H1 (cell line): Measurements from ENCODE around the gene CD46.

Source experiments
- GABPA ChIP-seq: IDR thresholded peaks from 2 replicates; pipeline ENCODE4 v1.6.1; 2011; ENCODE audit warnings: mild to moderate bottlenecking, low read length, moderate library complexity, borderline replicate concordance; ENCODE audit not compliant: insufficient read depth
- HDAC2 ChIP-seq, 2 experiments: fragments of 300-600 bp in 1 of 2; sonication (generic) in 1 of 2; IDR thresholded peaks; 2 replicates each; pipeline ENCODE4 v1.6.1; 2011 to 2012; ENCODE audit warnings: low read depth in 2 of 2, low read length in 2 of 2, mild to moderate bottlenecking in 2 of 2, moderate library complexity in 2 of 2, borderline replicate concordance in 1 of 2, inconsistent platforms in 1 of 2
- JUND ChIP-seq: IDR thresholded peaks from 2 replicates; pipeline ENCODE4 v1.6.1; 2011; ENCODE audit warnings: mild to moderate bottlenecking, improper control_type of control experiment, low read length
- POLR2A ChIP-seq, 2 experiments: IDR thresholded peaks; 1 replicate in 1 of 2; 2 replicates in 1 of 2; pipeline ENCODE4 v1.6.1; 2011; ENCODE audit warnings: low read depth in 2 of 2, low read length in 2 of 2, mild to moderate bottlenecking in 2 of 2; ENCODE audit errors: control extremely low read depth in 1 of 2
- POLR2AphosphoS5 ChIP-seq: IDR thresholded peaks from 2 replicates; pipeline ENCODE4 v1.6.1; 2011; ENCODE audit warnings: low read depth, low read length
- SIX5 ChIP-seq: IDR thresholded peaks from 2 replicates; pipeline ENCODE4 v1.6.1; 2011; ENCODE audit warnings: mild to moderate bottlenecking, low read depth, low read length
- TEAD4 ChIP-seq: IDR thresholded peaks from 2 replicates; pipeline ENCODE4 v1.6.1; 2012; ENCODE audit warnings: low read depth, low read length, inconsistent platforms, mixed read lengths
- USF2 ChIP-seq: IDR thresholded peaks from 2 replicates; pipeline ENCODE4 v1.6.1; 2011; ENCODE audit warnings: low read length, improper control_type of control experiment
- YY1 ChIP-seq: IDR thresholded peaks from 2 replicates; pipeline ENCODE4 v1.6.1; 2011; ENCODE audit warnings: low read depth, mild to moderate bottlenecking, low read length
- ZNF274 ChIP-seq: IDR thresholded peaks from 2 replicates; pipeline ENCODE4 v1.7.0; 2012; ENCODE audit warnings: low read length, borderline replicate concordance; ENCODE audit errors: extremely low read depth
- TF ChIP-seq, protein P1 (sequence below), 3 experiments: IDR thresholded peaks; 1 replicate in 2 of 3; 2 replicates in 1 of 3; pipeline versions ENCODE4 v1.5.1 to v1.6.1; 2011; ENCODE audit warnings: low read length in 3 of 3, mild to moderate bottlenecking in 3 of 3, inconsistent platforms in 2 of 3, low read depth in 1 of 3, moderate library complexity in 1 of 3; ENCODE audit not compliant: insufficient read depth in 1 of 3; ENCODE audit errors: control extremely low read depth in 1 of 3

DNA sequence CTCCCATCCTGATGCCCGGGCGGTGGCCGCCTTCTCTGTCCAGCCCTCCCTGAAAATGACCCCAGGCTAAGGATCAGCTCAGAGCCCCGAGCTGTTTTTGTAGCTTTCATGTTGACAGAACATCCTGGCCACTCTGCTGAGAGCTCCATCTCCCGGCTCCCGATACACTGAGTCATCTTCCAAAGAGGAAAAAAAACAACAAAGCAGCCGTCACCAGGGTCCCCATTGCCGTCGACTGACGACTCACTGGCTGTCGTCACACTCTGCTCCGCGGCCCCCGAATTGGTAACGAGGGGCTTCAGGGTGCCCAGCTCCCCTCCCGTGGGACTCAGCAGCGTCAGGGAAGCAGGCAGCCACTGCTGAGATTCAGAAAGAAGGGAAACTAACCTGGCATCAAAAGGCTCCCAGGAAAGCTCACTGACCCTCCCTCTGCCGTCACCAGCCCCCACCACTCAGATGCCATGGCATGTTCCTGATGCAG, 67.2 kb downstream of the CD46 start:
- TF ChIP-seq POLR2A (IDR thresholded peaks at IDR 0.05; ENCODE audit: control extremely low read depth in 1 of 2, low read depth in 2 of 2, low read length in 2 of 2), result no peak
- no peak for TF ChIP-seq TEAD4
- TF ChIP-seq, protein P1, sequence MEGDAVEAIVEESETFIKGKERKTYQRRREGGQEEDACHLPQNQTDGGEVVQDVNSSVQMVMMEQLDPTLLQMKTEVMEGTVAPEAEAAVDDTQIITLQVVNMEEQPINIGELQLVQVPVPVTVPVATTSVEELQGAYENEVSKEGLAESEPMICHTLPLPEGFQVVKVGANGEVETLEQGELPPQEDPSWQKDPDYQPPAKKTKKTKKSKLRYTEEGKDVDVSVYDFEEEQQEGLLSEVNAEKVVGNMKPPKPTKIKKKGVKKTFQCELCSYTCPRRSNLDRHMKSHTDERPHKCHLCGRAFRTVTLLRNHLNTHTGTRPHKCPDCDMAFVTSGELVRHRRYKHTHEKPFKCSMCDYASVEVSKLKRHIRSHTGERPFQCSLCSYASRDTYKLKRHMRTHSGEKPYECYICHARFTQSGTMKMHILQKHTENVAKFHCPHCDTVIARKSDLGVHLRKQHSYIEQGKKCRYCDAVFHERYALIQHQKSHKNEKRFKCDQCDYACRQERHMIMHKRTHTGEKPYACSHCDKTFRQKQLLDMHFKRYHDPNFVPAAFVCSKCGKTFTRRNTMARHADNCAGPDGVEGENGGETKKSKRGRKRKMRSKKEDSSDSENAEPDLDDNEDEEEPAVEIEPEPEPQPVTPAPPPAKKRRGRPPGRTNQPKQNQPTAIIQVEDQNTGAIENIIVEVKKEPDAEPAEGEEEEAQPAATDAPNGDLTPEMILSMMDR (IDR thresholded peaks at IDR 0.05; ENCODE audit: control extremely low read depth in 1 of 3, insufficient read depth in 1 of 3, low read depth in 1 of 3, low read length in 3 of 3), result no peak
- no peak for TF ChIP-seq SIX5
- no peak for TF ChIP-seq POLR2AphosphoS5
- no peak for TF ChIP-seq GABPA
- TF ChIP-seq ZNF274, result no peak
- no peak for TF ChIP-seq USF2
- TF ChIP-seq JUND, result no peak
- no peak for TF ChIP-seq HDAC2 (IDR thresholded peaks at IDR 0.05; ENCODE audit: borderline replicate concordance in 1 of 2, low read depth in 2 of 2, low read length in 2 of 2)
- TF ChIP-seq YY1, result no peak
